ENCODE results near the gene TMCO6. TPM values are rescaled to one million over a fixed set of nuclear protein-coding genes. Genes with fewer than 3 reads are reported as not detected.

Gene TMCO6
- total and polyA plus RNA-seq, 5 donors, result 4.3 to 5.0 (median 4.6) TPM

DNA sequence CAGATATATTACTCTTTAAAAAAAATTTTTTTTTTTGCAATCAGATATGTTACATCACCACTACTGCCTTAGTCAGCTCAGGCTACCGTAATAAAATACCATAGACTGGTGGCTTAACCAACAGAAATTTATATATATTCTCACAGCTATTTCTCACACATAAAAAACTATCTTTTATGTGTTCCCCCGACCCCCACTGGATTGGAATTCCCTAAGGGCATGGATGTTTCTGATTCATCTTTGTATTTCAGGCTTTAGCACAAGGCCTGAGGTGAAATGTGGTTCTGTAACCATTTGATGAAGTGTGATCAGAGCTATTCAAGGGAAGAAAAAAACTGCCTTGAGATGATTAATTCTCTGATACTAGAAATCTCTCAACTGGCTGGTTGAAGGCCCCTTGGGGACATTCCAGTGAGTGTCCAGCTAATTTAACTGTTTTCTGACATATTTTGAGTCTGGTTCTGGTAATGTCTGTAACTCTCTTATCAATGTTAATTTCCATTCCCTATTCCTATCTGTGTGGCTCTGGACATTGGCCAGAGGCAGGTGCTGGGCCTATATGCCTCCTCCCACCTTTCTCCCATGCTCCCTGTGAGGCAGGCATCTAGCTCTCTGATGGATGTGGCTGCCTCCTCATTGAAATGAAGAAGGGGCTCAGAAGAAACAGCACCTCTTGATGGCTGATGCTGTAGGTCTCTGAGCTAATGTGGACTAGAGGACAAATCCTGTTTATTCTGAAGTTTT, 8.8 kb upstream of the TMCO6 start:
- intact Hi-C loops (cut with DNase I), result loop anchor here in 3 of 4 donors (5.0 to 10.0 kb wide), 2 partner anchors 63 to 66 kb away; partner anchors contain the start of genes APBB3 (in 1 of the 3) and SLC35A4 (in 1 of the 3)
- DNase-seq, result no peak
- ATAC-seq, result no peak
- Histone ChIP-seq H3K4me3 (ENCODE audit: low read length) (peak overlapping the region; percentile 7), H3K4me1 (ENCODE audit: control insufficient read depth, insufficient read depth, low read length) (no peaks in the 10 kb centered on the region), H3K27ac (ENCODE audit: low read length) (no peak overlapping the region), H3K27me3 (ENCODE audit: control insufficient read depth, insufficient read depth) (no peaks in the 10 kb centered on the region), H3K9me3 (ENCODE audit: control insufficient read depth, low read length) (no peaks in the 10 kb centered on the region)
- 56% methylated on average over 2 of the region's 2 CpGs for WGBS

DNA sequence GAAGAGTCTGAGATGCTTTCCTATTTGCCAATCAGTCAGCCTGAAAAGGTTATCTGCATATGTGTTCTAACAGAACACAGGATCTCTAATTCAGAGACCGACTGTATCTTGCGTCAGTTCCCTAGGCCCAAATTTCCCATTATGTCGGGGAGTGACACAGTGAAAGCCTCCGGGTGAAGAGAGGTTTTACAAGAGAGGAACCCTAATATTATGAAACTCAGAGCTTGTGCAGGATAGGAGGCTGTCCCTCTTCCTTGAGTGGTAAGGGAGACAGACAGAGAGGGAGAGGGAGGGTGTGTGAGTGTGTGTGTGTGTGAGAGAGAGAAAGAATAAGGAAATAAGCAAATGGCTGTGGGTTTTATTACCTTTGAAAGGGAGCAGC, 8.2 kb upstream of the TMCO6 start:
- H3K9me3 ChIP-seq (ENCODE audit: control insufficient read depth, low read length), result no peaks in the 10 kb centered on the region
- intact Hi-C loops (cut with DNase I), result loop anchor here in 3 of 4 donors (5.0 to 10.0 kb wide), 2 partner anchors 64 to 66 kb away; partner anchors contain the start of genes APBB3 (in 1 of the 3) and SLC35A4 (in 1 of the 3)
- H3K4me3 ChIP-seq (ENCODE audit: low read length), result peak overlapping the region; percentile 23
- WGBS, result 84% methylated on average over 4 of the region's 4 CpGs
- DNase-seq (no peak), ATAC-seq (no peak)
- no peak overlapping the region for H3K27ac ChIP-seq (ENCODE audit: low read length)
- no peaks in the 10 kb centered on the region for H3K27me3 ChIP-seq (ENCODE audit: control insufficient read depth, insufficient read depth)
- no peaks in the 10 kb centered on the region for H3K4me1 ChIP-seq (ENCODE audit: control insufficient read depth, insufficient read depth, low read length)

DNA sequence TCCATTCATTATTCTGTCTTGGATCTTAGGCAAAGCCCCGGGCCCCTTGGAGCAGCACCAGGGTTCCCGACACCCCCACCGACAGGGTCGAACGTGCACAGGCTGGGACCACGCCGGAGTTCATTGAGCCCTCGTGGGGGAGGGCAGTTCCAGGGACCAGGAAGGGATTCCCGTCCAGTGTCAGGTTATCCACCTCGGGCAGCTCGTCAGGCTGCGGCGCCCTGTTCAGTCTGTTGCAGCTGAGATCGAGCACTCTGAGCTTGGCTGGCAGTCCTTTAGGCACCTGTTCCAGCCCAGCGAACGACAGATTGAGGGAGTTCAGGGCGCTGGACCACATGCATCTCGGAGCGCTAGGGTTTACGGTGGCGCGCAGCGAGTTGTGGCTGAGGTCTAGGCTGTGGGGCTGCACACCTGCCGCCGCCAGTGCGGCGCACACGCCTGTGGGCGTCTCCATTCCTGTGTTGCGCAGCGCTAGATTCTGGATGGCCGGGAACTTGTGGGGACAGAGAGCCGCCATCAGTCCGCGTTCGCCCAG, 7.4 kb upstream of the TMCO6 start:
- no peaks in the 10 kb centered on the region for H3K27me3 ChIP-seq (ENCODE audit: control insufficient read depth, insufficient read depth)
- peak in 1 of 3 donors; percentile 47 for DNase-seq
- H3K4me1 ChIP-seq (ENCODE audit: control insufficient read depth, insufficient read depth, low read length), result no peaks in the 10 kb centered on the region
- 12% methylated on average over 36 of the region's 36 CpGs for WGBS
- ATAC-seq, result peak; percentile 42 to 62
- H3K27ac ChIP-seq (ENCODE audit: low read length), result peak overlapping the region; percentile 20
- intact Hi-C loops (cut with DNase I), result loop anchor here in 3 of 4 donors (5.0 to 10.0 kb wide), 2 partner anchors 65 to 67 kb away; partner anchors contain the start of genes APBB3 (in 1 of the 3) and SLC35A4 (in 1 of the 3)
- peak overlapping the region; percentile 44 for H3K4me3 ChIP-seq (ENCODE audit: low read length)
- H3K9me3 ChIP-seq (ENCODE audit: control insufficient read depth, low read length), result no peaks in the 10 kb centered on the region

DNA sequence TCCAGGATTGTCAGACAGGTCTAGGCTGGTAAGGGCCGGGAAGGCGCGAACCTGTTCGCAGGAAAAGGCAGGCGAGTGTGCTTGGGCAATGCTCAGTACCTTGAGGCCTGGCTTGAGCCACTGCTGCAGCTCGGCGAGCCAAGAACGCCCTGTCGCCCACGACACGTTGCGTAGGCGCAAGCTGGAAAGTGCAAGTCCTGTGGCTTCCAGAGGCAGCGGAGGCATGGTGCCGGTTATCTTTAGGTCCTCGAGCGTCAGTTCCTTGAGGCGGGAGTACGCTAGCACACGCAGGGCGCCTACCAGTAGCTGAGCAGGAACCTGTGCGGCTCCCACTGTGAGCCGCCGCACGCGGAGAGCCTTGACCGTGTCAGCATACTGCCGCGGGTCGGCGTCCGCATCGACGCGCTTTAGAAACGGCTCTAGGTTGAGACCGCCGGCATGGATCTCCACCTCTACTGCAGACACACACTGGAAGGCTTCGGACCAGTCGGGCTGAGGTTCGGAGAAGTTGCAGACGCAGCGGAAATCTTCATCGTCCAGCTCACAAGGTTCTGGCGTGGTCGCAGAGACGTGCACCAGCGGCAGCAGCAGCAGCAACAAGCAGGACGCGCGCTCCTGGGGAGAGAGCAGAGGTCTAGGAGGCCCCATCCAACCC, 6.8 kb upstream of the TMCO6 start:
- WGBS, result under 1% methylated on average over 51 of the region's 51 CpGs
- peak overlapping the region; percentile 20 for H3K27ac ChIP-seq (ENCODE audit: low read length)
- DNase-seq, result peak; percentile 67 to 84 (median 83)
- H3K4me1 ChIP-seq (ENCODE audit: control insufficient read depth, insufficient read depth, low read length), result no peaks in the 10 kb centered on the region
- H3K27me3 ChIP-seq (ENCODE audit: control insufficient read depth, insufficient read depth), result no peaks in the 10 kb centered on the region
- no peaks in the 10 kb centered on the region for H3K9me3 ChIP-seq (ENCODE audit: control insufficient read depth, low read length)
- peak overlapping the region; percentile 44 for H3K4me3 ChIP-seq (ENCODE audit: low read length)
- intact Hi-C loops (cut with DNase I), result loop anchor here in 3 of 4 donors (5.0 to 10.0 kb wide), 2 partner anchors 65 to 68 kb away; partner anchors contain the start of genes APBB3 (in 1 of the 3) and SLC35A4 (in 1 of the 3)
- peak; percentile 80 to 81 for ATAC-seq

DNA sequence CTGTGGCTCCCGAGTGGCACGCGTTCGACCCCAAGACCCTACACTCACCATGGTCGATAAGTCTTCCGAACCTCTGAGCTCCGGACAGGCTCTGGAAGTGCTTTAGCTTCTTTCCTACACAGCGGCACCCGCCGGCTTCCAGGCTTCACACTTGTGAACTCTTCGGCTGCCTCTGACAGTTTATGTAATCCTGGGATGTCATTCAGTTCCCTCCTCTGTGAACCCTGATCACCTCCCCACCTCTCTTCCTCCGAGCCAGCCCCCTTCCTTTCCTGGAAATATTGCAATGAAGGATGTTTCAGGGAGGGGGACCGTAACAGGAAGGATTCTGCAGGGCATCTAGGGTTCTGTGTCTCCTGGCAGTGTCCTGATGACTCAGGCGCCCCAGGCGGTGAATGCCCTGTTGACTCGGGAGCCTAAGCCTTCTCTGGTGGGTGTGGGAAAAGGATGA, 6.2 kb upstream of the TMCO6 start, which contains the start of gene CD14:
Gene CD14 (minus strand): TSS at position 155 of the 451 bp plus-strand sequence. CDS start 104 bp downstream, at position 51.
- ATAC-seq (peak; percentile 67 to 74), DNase-seq (peak; percentile 56 to 82 (median 78))
- no peaks in the 10 kb centered on the region for H3K27me3 ChIP-seq (ENCODE audit: control insufficient read depth, insufficient read depth)
- intact Hi-C loops (cut with DNase I), result loop anchor here in 3 of 4 donors (5.0 to 10.0 kb wide), 2 partner anchors 66 to 68 kb away; partner anchors contain the start of genes APBB3 (in 1 of the 3) and SLC35A4 (in 1 of the 3)
- no peaks in the 10 kb centered on the region for H3K4me1 ChIP-seq (ENCODE audit: control insufficient read depth, insufficient read depth, low read length)
- 7% methylated on average over 16 of the region's 16 CpGs for WGBS
- no peaks in the 10 kb centered on the region for H3K9me3 ChIP-seq (ENCODE audit: control insufficient read depth, low read length)
- peak within 1 kb of the TSS; percentile 44 for H3K4me3 ChIP-seq (ENCODE audit: low read length)
- H3K27ac ChIP-seq (ENCODE audit: low read length), result peak within 1 kb of the TSS; percentile 20

DNA sequence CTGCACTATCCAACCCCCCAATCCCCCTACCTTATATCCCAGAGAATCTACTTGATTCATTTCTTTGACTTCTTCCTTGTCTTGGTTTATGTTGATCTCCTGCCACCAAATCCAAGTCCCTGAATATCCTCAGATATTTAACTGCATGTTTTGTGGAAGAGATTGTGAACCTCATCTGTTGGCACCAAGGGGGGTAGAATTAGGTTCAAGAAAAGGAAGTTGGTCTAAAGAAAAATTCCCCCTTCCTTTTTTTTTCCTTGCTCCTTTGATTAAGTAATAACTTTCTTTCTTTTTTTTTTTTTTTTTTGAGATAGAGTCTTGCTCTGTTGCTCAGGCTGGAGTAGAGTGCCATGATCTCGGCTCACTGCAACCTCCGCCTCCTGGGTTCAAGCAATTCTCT, 5.8 kb upstream of the TMCO6 start:
- no peaks in the 10 kb centered on the region for H3K9me3 ChIP-seq (ENCODE audit: control insufficient read depth, low read length)
- H3K27me3 ChIP-seq (ENCODE audit: control insufficient read depth, insufficient read depth), result no peaks in the 10 kb centered on the region
- no peak for ATAC-seq
- no peak overlapping the region for H3K4me3 ChIP-seq (ENCODE audit: low read length)
- no peak for DNase-seq
- H3K27ac ChIP-seq (ENCODE audit: low read length), result no peak overlapping the region
- no peaks in the 10 kb centered on the region for H3K4me1 ChIP-seq (ENCODE audit: control insufficient read depth, insufficient read depth, low read length)
- 95% methylated on average over 2 of the region's 2 CpGs for WGBS
- intact Hi-C loops (cut with DNase I), result loop anchor here in 3 of 4 donors (5.0 to 10.0 kb wide), 2 partner anchors 66 to 69 kb away; partner anchors contain the start of genes APBB3 (in 1 of the 3) and SLC35A4 (in 1 of the 3)

DNA sequence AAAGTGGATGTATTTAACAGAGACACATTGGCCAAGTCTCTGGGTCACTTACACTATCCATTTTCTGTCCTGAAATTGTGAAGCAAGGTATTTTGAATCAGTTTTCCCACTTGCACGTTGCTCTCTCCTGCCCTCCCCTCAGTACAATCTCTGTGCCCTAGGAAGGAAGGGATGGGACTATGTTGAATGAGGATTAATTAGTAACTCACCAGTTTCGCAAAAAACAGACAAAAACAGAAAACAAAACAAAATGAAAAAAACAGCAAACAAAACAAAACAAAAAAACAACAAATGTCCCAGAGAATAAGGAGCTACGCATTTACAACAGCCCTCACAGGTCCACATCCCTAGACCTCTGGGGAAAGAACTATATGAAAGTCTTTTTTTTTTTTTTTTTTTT, 5.1 kb upstream of the TMCO6 start:
- DNase-seq, result no peak
- WGBS, result 61% methylated on average over 3 of the region's 3 CpGs
- Histone ChIP-seq H3K27me3 (ENCODE audit: control insufficient read depth, insufficient read depth) (no peaks in the 10 kb centered on the region), H3K27ac (ENCODE audit: low read length) (no peak overlapping the region), H3K4me1 (ENCODE audit: control insufficient read depth, insufficient read depth, low read length) (no peaks in the 10 kb centered on the region), H3K9me3 (ENCODE audit: control insufficient read depth, low read length) (no peaks in the 10 kb centered on the region), H3K4me3 (ENCODE audit: low read length) (no peak overlapping the region)
- no peak for ATAC-seq
- intact Hi-C loops (cut with DNase I), result loop anchor here in 3 of 4 donors (5.0 to 10.0 kb wide), 2 partner anchors 67 to 69 kb away; partner anchors contain the start of genes APBB3 (in 1 of the 3) and SLC35A4 (in 1 of the 3)

DNA sequence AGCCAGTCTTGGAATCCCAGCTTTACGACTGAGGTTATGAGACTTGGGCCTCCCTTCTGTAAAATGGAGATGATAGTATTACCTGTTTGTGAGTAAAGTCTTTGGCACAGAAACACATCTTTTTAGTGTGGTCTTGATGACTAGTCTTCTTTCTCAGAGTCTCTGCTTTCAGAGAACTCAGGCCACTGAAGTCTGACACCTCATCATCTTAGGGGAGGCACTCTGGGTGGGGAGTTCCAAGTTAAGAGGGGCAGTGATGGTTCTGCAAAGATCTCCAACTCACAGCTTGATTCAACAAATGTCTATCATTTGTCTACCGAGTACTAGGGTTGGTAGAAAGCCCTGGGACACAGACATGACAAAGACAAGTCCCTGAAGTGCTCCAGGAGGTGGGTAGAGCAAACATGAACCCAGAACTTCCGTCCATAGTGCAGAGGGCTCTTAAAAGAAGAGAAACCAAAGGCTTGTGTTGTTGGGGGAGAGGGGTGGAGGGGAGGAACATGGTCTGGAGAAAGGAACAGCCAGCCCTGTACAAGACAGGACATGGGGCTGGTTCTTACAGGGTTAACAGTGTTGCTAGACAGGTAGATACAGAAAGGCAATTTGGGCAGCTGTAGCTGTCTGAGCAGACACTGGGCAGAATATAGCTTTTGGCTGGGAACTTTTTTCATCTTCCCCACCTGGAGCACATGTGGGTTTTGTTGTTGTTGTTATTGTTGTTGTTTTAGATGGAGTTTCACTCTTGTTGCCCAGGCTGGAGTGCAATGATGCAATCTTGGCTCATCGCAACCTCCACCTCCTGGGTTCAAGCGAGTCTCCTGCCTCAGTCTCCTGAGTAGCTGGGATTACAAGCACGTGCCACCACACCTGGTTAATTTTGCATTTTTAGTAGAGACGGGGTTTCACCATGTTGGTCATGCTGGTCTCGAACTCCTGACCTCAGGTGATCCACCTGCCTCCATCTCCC, 3.7 kb upstream of the TMCO6 start:
- Histone ChIP-seq H3K27ac (ENCODE audit: low read length) (no peak overlapping the region), H3K4me3 (ENCODE audit: low read length) (no peak overlapping the region), H3K4me1 (ENCODE audit: control insufficient read depth, insufficient read depth, low read length) (peaks cover 3% of the 10 kb centered on the region), H3K9me3 (ENCODE audit: control insufficient read depth, low read length) (no peaks in the 10 kb centered on the region), H3K27me3 (ENCODE audit: control insufficient read depth, insufficient read depth) (no peaks in the 10 kb centered on the region)
- no peak for ATAC-seq
- DNase-seq, result no peak
- intact Hi-C loops (cut with DNase I), result loop anchor here in 3 of 4 donors (5.0 to 10.0 kb wide), 3 partner anchors 71 to 88 kb away; partner anchors contain the start of genes APBB3 (in 1 of the 3), EIF4EBP3 (in 1 of the 3), SLC35A4 (in 1 of the 3) and SRA1 (in 1 of the 3)
- 89% methylated on average over 8 of the region's 8 CpGs for WGBS

DNA sequence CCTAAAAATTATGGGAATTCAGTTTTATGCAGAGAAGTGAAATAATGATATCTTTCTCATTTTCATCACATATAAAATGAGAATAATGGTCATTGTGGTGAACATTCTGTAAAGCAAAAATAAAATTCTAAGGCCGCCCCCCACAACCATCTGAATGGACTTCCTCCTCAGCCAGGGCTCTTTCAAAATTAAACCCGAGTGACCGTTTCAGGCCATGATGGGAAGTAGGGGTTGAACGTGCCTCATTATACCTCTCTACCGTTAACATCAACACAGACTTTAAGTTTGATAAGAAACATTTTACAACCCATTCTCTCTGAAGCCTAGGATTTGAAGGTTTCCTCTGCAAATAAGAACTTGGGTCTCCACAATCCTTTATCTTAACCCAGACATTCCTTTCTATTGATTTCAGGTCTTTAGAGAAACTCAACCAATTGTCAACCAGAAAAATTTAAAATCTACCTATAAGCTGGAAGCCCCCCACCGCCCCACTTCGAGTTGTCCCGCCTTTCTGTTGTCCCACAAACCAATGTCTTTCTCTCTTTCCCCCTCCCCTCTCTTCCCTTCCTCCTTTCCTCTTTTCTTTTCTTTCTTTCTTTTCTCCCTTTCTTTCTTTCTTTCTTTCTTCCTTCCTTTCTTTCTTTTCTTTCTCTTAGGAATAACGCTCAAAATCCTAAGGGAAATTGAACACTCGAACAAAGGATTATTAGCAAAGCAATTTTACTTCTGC, 1.7 kb upstream of the TMCO6 start:
- no peak overlapping the region for H3K27ac ChIP-seq (ENCODE audit: low read length)
- intact Hi-C loops (cut with DNase I), result loop anchor here in 3 of 4 donors (5.0 to 10.0 kb wide), 3 partner anchors 73 to 90 kb away; partner anchors contain the start of genes APBB3 (in 1 of the 3), EIF4EBP3 (in 1 of the 3), SLC35A4 (in 1 of the 3) and SRA1 (in 1 of the 3)
- DNase-seq, result no peak
- no peaks in the 10 kb centered on the region for H3K9me3 ChIP-seq (ENCODE audit: control insufficient read depth, low read length)
- ATAC-seq, result no peak
- H3K4me1 ChIP-seq (ENCODE audit: control insufficient read depth, insufficient read depth, low read length), result peaks cover 3% of the 10 kb centered on the region
- H3K27me3 ChIP-seq (ENCODE audit: control insufficient read depth, insufficient read depth), result no peaks in the 10 kb centered on the region
- no peak overlapping the region for H3K4me3 ChIP-seq (ENCODE audit: low read length)
- 82% methylated on average over 10 of the region's 10 CpGs for WGBS
